GM19324 (cell line): ENCODE data around the gene PEX5L.
"Not testable (repeated sequence)": the region's sequence is repeated elsewhere in the genome, so short reads cannot be mapped to it uniquely, and the experiment has no call there.

Experiments
- ATAC-seq: cut with Tn5 transposase; IDR thresholded peaks from one replicate; pipeline ENCODE4 v1.9.1; 2021; ENCODE audit warnings: mild to moderate bottlenecking, moderate library complexity; ENCODE audit not compliant: unreplicated experiment, low FRiP score

Gene PEX5L

DNA sequence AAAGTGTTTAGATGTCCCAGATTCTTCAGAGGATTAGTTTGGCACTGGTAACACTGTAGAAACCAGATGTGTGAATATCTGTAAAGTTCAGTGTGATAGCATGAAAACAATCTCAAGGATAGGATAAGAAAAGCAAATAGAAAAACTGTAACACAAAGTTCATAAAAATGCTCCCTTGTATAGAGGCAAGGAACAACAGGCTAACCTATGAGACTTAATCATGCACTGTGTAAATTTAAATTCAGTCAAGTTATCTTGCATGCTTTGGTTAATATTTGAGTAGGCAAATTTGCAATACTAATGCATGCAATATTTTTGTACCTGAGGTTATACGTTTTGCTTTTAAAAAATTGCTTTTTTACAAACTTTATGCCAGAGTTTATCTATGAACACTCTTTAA lies 239.5 kb downstream of the PEX5L start:
- ATAC-seq = no peak

GRCh38 chr3:179796421-179796820 lies 240.3 kb downstream of the PEX5L start:
- ATAC-seq = no peak

DNA sequence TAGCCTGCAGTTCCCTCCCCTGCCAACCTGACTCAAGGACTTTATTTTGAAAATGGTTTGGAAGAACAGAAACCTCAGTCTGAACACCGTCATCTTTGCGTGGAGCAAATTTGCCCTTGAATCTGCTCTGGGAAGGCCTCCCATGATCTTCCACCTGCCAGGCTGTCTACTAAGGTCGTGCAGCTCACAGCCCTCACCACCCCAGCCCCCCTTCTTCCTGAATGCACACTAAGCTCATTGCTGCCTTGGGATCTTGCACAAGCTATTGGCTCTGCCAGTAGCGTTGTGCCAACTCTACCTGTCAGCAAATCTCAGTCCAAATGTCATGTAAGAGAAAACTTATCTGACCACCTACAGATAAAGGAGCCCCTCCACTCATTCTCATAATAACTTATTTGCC lies 242.4 kb downstream of the PEX5L start:
- ATAC-seq = no peak

DNA sequence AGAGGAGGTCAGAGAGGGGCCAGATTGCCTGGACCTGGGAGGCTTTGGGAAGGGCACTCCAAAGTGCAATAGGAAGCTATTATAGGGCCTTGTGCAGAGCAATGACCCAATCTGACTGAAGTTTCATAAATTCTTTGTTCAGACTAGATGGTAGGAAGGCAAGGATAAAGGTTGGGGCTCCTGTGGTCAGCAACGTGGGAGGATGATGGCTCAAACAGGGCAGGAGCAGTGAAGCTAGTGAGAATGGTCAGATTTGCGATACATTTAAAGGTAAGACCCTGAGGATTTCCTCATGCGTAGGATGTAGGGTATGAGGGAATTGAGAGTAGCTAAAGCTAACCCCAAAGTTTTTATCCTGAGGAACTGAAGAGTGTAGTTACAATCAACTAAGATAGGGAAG lies 244.9 kb downstream of the PEX5L start:
- no peak for ATAC-seq

GRCh38 chr3:179788996-179789395 lies 247.7 kb downstream of the PEX5L start:
- no peak for ATAC-seq

DNA sequence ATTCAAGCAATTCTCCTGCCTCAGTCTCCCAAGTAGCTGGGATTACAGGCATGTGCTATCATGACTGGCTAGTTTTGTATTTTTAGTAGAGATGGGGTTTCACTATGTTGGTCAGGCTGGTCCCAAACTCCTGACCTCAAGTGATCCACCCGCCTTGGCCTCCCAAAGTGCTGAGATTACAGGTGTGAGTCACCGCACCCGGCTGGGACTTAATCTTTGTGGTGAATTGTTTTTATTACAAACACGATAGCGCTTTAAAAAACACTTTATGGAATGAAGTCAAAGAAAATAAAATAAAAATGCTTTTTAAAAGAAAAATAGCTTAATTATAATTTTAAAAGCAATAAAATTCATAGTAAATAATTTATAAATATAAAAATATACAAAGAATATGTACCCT lies 253.9 kb downstream of the PEX5L start:
- ATAC-seq = not testable (repeated sequence)

GRCh38 chr3:179775416-179776122 lies 261.2 kb downstream of the PEX5L start:
- ATAC-seq = no peak

GRCh38 chr3:179772297-179772696 lies 264.4 kb downstream of the PEX5L start:
- no peak for ATAC-seq

GRCh38 chr3:179771797-179772196 lies 264.9 kb downstream of the PEX5L start:
- ATAC-seq = no peak

DNA sequence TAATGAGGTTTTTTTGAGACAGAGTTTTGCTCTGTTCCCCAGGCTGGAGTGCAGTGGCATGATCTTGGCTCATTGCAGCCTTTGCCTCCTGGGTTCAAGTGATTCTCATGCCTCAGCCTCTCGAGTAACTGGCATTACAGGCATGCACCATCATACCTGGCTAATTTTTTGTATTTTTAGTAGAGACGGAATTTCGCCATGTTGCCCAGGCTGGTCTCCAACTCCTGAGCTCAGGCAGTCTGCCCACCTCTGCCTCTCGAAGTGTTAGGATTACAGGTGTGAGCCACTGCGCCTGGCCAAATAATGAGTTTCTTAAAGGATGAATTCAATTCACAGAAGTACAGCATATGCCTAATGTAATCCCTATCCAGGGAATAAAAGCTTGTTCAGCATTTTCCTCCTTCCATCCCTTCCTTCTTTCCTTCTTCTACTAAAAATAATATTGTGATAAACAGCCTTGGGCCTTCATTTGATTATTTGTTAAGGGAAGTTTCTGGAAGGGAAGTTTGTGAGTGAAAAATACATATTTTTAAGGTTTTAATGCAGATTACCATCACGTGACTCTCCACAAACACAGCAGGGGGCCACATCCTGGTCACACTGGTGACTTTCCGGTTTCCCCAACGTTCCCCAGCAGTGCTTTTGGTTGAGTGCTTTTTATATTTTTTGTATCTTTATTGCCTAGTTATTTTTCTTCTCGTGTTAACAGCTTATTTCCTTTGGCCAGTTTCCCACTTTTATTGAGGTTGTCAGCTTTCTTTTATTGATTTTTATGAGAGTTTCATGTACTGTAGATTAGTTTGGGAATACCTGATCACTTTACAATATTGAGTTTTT lies 267.1 kb downstream of the PEX5L start:
- ATAC-seq = no peak

DNA sequence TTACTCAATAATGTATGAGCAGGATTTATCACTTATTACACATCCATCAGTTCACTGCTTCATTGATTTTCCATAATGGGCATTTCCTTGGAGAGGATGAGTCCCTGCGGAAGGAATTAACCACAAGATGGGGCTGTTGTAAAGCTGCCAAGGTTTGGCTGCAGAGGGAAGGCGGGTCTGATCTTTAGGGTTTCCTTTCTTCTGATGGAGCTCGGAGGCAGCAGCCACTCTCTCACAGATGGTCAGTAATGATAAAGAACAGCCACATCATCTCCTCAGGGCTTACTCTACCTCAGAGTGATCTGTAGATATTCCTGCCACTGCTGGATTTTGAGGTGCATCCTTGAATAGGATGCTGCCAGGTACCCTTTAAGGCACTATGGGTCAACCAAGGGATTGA lies 268.7 kb downstream of the PEX5L start:
- ATAC-seq = no peak

GRCh38 chr3:179766416-179767133 lies 270.2 kb downstream of the PEX5L start:
- no peak for ATAC-seq

- ATAC-seq = no peak
These were observed 271.3 kb downstream of the PEX5L start for GRCh38 chr3:179765396-179765795.

DNA sequence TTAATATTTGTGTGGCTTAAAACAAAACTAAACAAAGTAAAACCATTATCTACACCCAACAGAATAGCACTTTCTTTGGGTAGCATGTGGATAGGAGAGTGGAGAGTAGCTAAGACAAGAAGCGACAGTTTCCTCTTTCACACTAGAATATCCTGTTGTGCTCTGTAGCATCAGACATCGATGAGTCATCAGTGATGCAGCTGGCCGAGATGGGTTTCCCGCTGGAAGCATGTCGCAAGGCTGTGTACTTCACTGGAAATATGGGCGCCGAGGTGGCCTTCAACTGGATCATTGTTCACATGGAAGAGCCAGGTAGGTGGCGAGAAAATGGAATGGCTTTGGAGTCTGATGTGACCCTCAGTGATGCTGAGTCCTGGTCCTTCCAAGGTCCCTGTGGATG lies 275.8 kb downstream of the PEX5L start:
- ATAC-seq = no peak

- ATAC-seq = no peak
These were observed 285.9 kb downstream of the PEX5L start for GRCh38 chr3:179750720-179751328.

DNA sequence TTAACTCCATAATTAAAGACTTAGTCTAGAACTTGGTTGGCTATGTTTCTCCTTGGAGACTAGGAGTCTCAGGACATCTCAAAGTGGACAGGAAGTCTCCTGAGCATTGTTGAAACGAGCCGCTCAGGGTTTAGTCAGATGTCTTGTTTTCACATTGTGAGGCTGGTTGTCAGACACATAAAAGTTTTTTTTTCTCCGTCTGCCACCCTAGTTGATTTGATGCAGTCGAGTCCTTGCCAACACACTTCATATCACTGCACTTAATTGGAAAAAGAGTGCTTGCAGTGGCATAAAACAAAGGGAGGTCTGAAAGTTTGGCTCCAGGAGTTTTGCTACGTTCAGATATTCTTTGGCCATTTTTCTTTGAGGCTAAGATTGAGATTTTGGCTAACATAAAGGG lies 291.0 kb downstream of the PEX5L start:
- no peak for ATAC-seq

DNA sequence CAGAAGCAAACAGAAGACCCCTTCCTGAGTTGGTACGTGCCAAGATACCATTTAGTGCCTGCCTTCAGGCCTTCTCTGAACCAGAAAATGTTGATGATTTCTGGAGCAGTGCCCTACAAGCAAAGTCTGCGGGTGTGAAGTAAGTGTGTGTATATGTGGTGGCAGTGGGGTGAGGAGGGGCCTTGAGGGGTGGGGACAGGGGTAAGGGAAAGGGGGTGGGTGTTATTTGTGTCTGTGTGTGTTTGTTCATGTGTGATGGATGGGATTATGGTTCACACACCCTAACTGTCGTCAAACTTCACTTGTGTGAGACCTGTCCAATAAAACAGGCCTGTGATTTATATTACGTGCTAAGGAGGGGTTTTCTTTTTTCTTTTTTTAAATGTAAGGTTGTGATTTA lies 291.7 kb downstream of the PEX5L start:
- ATAC-seq = no peak
